Karpas-422 (cell line): ENCODE data around the gene PGC. TPM values are rescaled to one million over a fixed set of nuclear protein-coding genes. Genes with fewer than 3 reads are reported as not detected.

Experiments
- DNase-seq: peaks from one replicate; pipeline ENCODE4 v3.0.0-alpha.2; 2015
- H2AFZ ChIP-seq: fragments of 200-600 bp; sonication (generic); 2 replicates; pipeline ENCODE4 v1.6.1; 2014; ENCODE audit warnings: antibody characterized with exemption, low read length, mixed read lengths
- H3K27ac ChIP-seq: fragments of 200-600 bp; sonication (generic); 2 replicates; pipeline ENCODE4 v1.5.1; 2014; ENCODE audit warnings: mild to moderate bottlenecking, low read length, moderate library complexity
- H3K27me3 ChIP-seq: fragments of 200-600 bp; sonication (generic); 2 replicates; pipeline ENCODE4 v1.6.1; 2014; ENCODE audit warnings: low read length, mixed read lengths
- H3K36me3 ChIP-seq: fragments of 200-600 bp; sonication (generic); 2 replicates; pipeline ENCODE4 v1.6.1; 2014; ENCODE audit warnings: low read length, mixed read lengths; ENCODE audit not compliant: insufficient read depth
- H3K4me1 ChIP-seq: fragments of 200-600 bp; sonication (generic); 2 replicates; pipeline ENCODE4 v1.6.1; 2014; ENCODE audit warnings: mild to moderate bottlenecking, low read length, mixed read lengths
- H3K4me2 ChIP-seq: fragments of 200-600 bp; sonication (generic); 2 replicates; pipeline ENCODE4 v1.6.1; 2014; ENCODE audit warnings: low read length, low read depth, mild to moderate bottlenecking; ENCODE audit not compliant: poor library complexity, severe bottlenecking
- H3K4me3 ChIP-seq: fragments of 200-600 bp; sonication (generic); 2 replicates; pipeline ENCODE4 v1.5.1; 2014; ENCODE audit warnings: mild to moderate bottlenecking, antibody characterized with exemption, low read length, mixed read lengths
- H3K79me2 ChIP-seq: fragments of 200-600 bp; sonication (generic); 2 replicates; pipeline ENCODE4 v1.6.1; 2014; ENCODE audit warnings: mild to moderate bottlenecking, low read length, mixed read lengths
- H3K9ac ChIP-seq: fragments of 200-600 bp; sonication (generic); 2 replicates; pipeline ENCODE4 v1.6.0; 2014; ENCODE audit warnings: low read length
- H3K9me2 ChIP-seq: fragments of 200-600 bp; sonication (generic), shearing (Covaris generic); replicated peaks from 2 replicates; pipeline ENCODE4 v1.6.0; 2014; ENCODE audit warnings: mild to moderate bottlenecking, low read length, moderate library complexity; ENCODE audit not compliant: insufficient read depth
- H3K9me3 ChIP-seq: fragments of 300-700, 200-600 bp; sonication (generic); 2 replicates; pipeline ENCODE4 v1.6.1; 2014; ENCODE audit warnings: low read length, mixed read lengths
- H4K20me1 ChIP-seq: fragments of 200-600 bp; sonication (generic); 2 replicates; pipeline ENCODE4 v1.6.1; 2014; ENCODE audit warnings: mild to moderate bottlenecking, antibody characterized with exemption, low read length, low read depth; ENCODE audit not compliant: insufficient read depth
- total RNA-seq: library from RNA; depleted of rRNA; stranded (reverse); fragments of >200 nt; shearing (Covaris generic); gene quantifications from 2 replicates; pipeline ENCODE4 v1.2.3, GENCODE V29; 2014; ENCODE audit warnings: low replicate concordance

The PGC gene
- total RNA-seq, 1 experiment from 2014 or later, result not detected

GRCh38 chr6:41759106-41759904, 12.1 kb upstream of the PGC start:
- Histone ChIP-seq H3K4me1 (peaks cover 18% of the 10 kb centered on the region), H2AFZ (no peak overlapping the region), H3K36me3 (no peaks in the 10 kb centered on the region), H3K79me2 (no peaks in the 10 kb centered on the region), H3K9ac (no peak overlapping the region), H3K9me2 (no peaks in the 10 kb centered on the region), H3K4me3 (no peak overlapping the region), H3K27me3 (no peaks in the 10 kb centered on the region), H4K20me1 (no peaks in the 10 kb centered on the region), H3K27ac (no peak overlapping the region), H3K4me2 (no peak overlapping the region), H3K9me3 (no peaks in the 10 kb centered on the region)
- no peak for DNase-seq

GRCh38 chr6:41758641-41759035, 11.4 kb upstream of the PGC start:
- Histone ChIP-seq H3K4me1 (peaks cover 11% of the 10 kb centered on the region), H3K79me2 (no peaks in the 10 kb centered on the region), H2AFZ (no peak overlapping the region), H4K20me1 (no peaks in the 10 kb centered on the region), H3K4me3 (no peak overlapping the region), H3K4me2 (no peak overlapping the region), H3K27ac (no peak overlapping the region), H3K36me3 (no peaks in the 10 kb centered on the region), H3K9me3 (no peaks in the 10 kb centered on the region), H3K9me2 (no peaks in the 10 kb centered on the region), H3K27me3 (no peaks in the 10 kb centered on the region), H3K9ac (no peak overlapping the region)
- no peak for DNase-seq

GRCh38 chr6:41757931-41758640, 10.9 kb upstream of the PGC start:
- Histone ChIP-seq H4K20me1 (no peaks in the 10 kb centered on the region), H2AFZ (no peak overlapping the region), H3K4me1 (peaks cover 8% of the 10 kb centered on the region), H3K9me2 (no peaks in the 10 kb centered on the region), H3K79me2 (no peaks in the 10 kb centered on the region), H3K9ac (no peak overlapping the region), H3K4me3 (no peak overlapping the region), H3K4me2 (no peak overlapping the region), H3K9me3 (no peaks in the 10 kb centered on the region), H3K27ac (no peak overlapping the region), H3K27me3 (no peaks in the 10 kb centered on the region), H3K36me3 (no peaks in the 10 kb centered on the region)
- DNase-seq, result no peak

- Histone ChIP-seq H3K4me2 (no peak overlapping the region), H3K9me3 (no peaks in the 10 kb centered on the region), H4K20me1 (no peaks in the 10 kb centered on the region), H3K36me3 (no peaks in the 10 kb centered on the region), H3K9me2 (no peaks in the 10 kb centered on the region), H3K4me3 (no peak overlapping the region), H3K27ac (no peak overlapping the region), H2AFZ (no peak overlapping the region), H3K27me3 (no peaks in the 10 kb centered on the region), H3K79me2 (no peaks in the 10 kb centered on the region), H3K9ac (no peak overlapping the region), H3K4me1 (peaks cover 8% of the 10 kb centered on the region)
- DNase-seq, result no peak
These were observed 10.1 kb upstream of the PGC start for GRCh38 chr6:41757271-41757670.

- no peaks in the 10 kb centered on the region for H4K20me1 ChIP-seq
These were observed 9.2 kb upstream of the PGC start for GRCh38 chr6:41756354-41756753.

GRCh38 chr6:41755895-41756294, 8.7 kb upstream of the PGC start:
- Histone ChIP-seq H3K9me3 (no peaks in the 10 kb centered on the region), H3K4me3 (no peak overlapping the region), H3K4me1 (peaks cover 8% of the 10 kb centered on the region), H3K27me3 (no peaks in the 10 kb centered on the region), H3K27ac (no peak overlapping the region), H3K9ac (no peak overlapping the region), H2AFZ (no peak overlapping the region), H3K9me2 (no peaks in the 10 kb centered on the region), H4K20me1 (no peaks in the 10 kb centered on the region), H3K79me2 (no peaks in the 10 kb centered on the region), H3K36me3 (no peaks in the 10 kb centered on the region), H3K4me2 (no peak overlapping the region)
- DNase-seq, result no peak

More at GRCh38 chr6:41756354-41756753, 9.2 kb upstream of the PGC start:
- Histone ChIP-seq H3K4me1 (peaks cover 8% of the 10 kb centered on the region), H2AFZ (no peak overlapping the region), H3K4me3 (no peak overlapping the region), H3K9me2 (no peaks in the 10 kb centered on the region), H3K9me3 (no peaks in the 10 kb centered on the region), H3K9ac (no peak overlapping the region), H3K27me3 (no peaks in the 10 kb centered on the region), H3K36me3 (no peaks in the 10 kb centered on the region), H3K4me2 (no peak overlapping the region), H3K27ac (no peak overlapping the region), H3K79me2 (no peaks in the 10 kb centered on the region)
- no peak for DNase-seq

GRCh38 chr6:41750374-41750773, 3.2 kb upstream of the PGC start:
- Histone ChIP-seq H3K36me3 (no peaks in the 10 kb centered on the region), H3K4me1 (no peaks in the 10 kb centered on the region), H3K27me3 (no peaks in the 10 kb centered on the region), H3K9ac (no peak overlapping the region), H3K79me2 (no peaks in the 10 kb centered on the region), H4K20me1 (no peaks in the 10 kb centered on the region), H3K4me2 (no peak overlapping the region), H3K4me3 (no peak overlapping the region), H3K9me3 (no peaks in the 10 kb centered on the region), H2AFZ (no peak overlapping the region), H3K9me2 (no peaks in the 10 kb centered on the region), H3K27ac (no peak overlapping the region)
- DNase-seq, result no peak

GRCh38 chr6:41748542-41748941, 1.3 kb upstream of the PGC start:
- no peaks in the 10 kb centered on the region for H3K36me3 ChIP-seq
- no peak overlapping the region for H3K4me2 ChIP-seq
- no peaks in the 10 kb centered on the region for H3K4me1 ChIP-seq
- H3K9me2 ChIP-seq, result no peaks in the 10 kb centered on the region
- H2AFZ ChIP-seq, result no peak overlapping the region
- H3K9ac ChIP-seq, result no peak overlapping the region
- no peaks in the 10 kb centered on the region for H3K9me3 ChIP-seq
- H3K27me3 ChIP-seq, result no peaks in the 10 kb centered on the region
- no peaks in the 10 kb centered on the region for H3K79me2 ChIP-seq
- no peak overlapping the region for H3K27ac ChIP-seq
- no peak overlapping the region for H3K4me3 ChIP-seq
- H4K20me1 ChIP-seq, result no peaks in the 10 kb centered on the region
- no peak for DNase-seq
